T-helper 1 cell treated with Interleukin-12 subunit alpha and Interleukin-12 subunit beta and Interleukin-4 antibody, amounts not matched to agents 30 μg/mL and 1 μg/mL, for 36 hours (primary cell): ENCODE data around the gene IP6K2.

Source experiments
- H3K27ac Mint-ChIP-seq: one replicate; pipeline ENCODE4 v1.8.0; 2021; ENCODE audit warnings: mild to moderate bottlenecking, mixed read lengths
- H3K27me3 Mint-ChIP-seq: one replicate; pipeline ENCODE4 v1.8.0; 2021; ENCODE audit warnings: low read depth, mixed read lengths
- H3K36me3 Mint-ChIP-seq: one replicate; pipeline ENCODE4 v1.8.0; 2021; ENCODE audit warnings: low read depth, mixed read lengths
- H3K4me1 Mint-ChIP-seq: one replicate; pipeline ENCODE4 v1.8.0; 2021; ENCODE audit warnings: low read depth, mixed read lengths
- H3K4me3 Mint-ChIP-seq: one replicate; pipeline ENCODE4 v1.8.0; 2021; ENCODE audit warnings: mild to moderate bottlenecking, moderate library complexity, mixed read lengths
- H3K9me3 Mint-ChIP-seq: one replicate; pipeline ENCODE4 v1.8.0; 2021; ENCODE audit warnings: mixed read lengths

The IP6K2 gene

DNA sequence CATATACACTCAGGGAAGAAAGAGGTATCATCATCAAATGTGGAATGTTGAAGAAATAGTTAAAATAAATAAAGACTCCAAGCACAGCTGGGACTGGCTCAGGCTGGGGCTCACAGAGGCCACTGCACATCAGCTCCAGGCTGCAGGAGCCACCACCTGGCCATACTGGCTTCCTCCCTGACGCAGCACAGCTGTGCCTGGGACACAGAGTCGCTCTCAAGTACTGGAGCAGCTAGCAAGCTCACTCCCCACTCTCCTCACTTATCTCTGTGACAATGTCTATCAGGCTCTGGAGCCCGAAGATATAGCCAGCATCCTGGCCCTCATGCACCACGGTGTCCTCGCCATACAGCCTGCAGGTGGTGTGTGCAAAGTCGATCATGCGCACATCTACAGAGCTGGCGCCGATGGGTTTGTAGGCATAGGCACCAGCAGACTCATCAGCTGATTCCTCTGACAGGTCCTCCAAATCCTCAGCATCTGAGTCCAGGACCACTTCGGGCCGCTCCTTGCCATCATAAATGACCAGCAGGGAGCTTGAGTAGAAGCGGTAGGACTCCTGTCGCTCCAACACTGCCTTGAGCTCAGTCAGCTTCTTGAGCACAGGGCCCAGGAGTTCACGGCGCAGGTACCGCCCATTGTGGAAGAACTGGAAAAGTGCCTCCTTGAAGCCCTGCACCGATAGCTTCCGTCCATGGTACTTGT lies 28.8 kb downstream of the IP6K2 start:
- Mint-ChIP-seq H3K4me1 (peaks cover 22% of the 10 kb centered on the region), H3K27me3 (no peaks in the 10 kb centered on the region), H3K4me3 (no peak overlapping the region), H3K36me3 (peaks cover 22% of the 10 kb centered on the region), H3K9me3 (no peaks in the 10 kb centered on the region), H3K27ac (no peak overlapping the region)

DNA sequence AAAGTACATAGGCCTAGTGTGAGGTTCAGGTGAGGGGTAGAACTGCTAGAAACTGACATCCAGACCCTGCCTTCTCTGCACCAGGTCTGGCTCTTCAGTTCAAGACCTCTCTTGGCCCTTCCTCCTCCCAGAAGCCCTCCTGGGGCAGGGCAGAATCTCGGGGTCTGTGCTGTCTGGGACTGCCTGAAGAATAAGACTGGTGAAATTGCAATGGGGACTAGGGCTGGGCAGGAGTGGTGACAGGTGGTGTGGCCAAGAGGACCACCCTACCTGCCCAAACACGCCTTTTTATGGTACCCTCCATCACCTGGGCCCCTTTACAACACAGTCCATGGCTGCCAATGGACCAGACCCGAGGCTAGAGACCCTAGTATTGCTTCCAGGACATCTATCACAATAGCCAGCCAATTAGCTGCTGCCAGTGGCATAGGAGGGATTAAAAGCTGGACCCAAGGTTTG lies 29.8 kb downstream of the IP6K2 start:
- no peak overlapping the region for H3K4me3 Mint-ChIP-seq
- no peaks in the 10 kb centered on the region for H3K27me3 Mint-ChIP-seq
- no peaks in the 10 kb centered on the region for H3K9me3 Mint-ChIP-seq
- H3K27ac Mint-ChIP-seq: no peak overlapping the region
- H3K4me1 Mint-ChIP-seq: peaks cover 22% of the 10 kb centered on the region
- H3K36me3 Mint-ChIP-seq: peaks cover 23% of the 10 kb centered on the region

DNA sequence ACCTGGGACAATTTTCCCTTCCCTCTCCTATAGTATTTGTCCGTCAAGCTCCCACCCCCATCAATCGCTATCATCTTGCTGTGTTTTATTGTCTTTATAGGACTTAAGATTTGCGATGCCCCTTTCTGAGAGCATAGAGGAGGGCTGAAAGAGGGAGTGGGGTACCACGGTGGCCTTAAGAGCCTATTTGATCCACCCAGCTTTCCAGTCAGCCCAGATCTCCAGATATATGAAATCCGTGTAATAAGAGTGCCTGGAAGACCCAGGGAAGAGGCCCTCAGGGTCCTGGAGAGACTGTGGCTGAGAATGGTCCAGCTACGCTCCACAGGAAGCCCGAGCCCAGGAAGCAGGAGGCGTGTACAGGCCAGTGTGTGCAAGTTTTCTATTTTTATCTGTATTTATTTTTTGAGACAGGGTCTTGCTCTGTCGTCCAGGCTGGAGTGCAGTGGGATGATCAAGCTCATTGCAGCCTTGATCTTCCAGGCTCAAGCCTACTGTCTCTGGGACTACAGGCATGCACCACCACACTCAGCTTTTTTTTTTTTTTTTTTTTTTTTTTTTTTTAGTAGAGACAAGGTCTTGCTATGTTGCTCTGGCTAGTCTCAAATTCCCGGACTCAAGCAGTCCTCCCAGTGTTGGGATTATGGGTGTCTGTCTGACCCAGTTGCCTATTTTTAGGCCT lies 30.3 kb downstream of the IP6K2 start:
- H3K36me3 Mint-ChIP-seq: peaks cover 24% of the 10 kb centered on the region

DNA sequence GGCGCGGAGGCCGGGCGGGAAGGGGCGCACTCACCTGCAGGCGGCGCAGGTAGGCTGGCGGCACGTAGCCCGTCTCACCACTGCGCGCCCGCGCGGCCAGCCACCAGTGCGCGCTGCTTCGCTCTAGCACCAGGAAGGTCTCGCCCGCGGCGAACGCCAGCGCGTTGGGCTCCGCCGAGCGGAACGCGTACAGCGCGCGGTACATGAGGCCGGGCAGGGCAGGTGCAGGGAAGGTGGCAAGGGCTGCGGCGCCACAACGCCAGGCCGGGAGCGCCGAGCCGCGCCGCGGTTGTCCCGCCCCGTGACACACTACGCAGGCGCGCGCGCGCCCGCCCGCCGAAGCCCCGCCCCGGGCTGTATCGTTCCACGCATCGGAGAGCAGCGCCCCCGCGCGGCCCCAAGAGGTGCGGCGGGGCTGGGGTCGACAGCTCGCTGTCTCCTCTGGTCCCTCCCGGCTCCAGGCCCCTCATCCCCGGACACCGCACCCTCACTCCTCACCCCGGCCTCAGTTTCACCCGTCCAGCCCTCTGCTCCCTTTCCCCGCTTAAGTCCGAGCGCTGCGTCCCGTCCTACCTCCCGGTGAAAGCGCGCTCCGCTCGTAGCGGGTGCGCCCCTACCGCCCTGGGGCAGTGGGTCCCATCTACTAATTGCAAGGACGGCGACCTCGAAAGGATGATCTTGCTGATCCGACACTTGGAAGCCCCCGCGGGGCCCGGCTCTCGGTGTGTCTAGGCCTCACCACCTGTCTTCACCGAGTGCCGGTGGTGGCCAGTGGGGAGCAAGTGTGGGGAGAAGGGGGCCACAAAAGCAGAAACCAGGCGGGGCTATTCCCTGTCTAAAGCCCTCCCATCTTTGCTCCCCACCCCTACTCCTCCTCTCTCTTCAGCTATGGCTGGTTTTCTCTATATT lies 31.2 kb downstream of the IP6K2 start, which contains the start of gene NCKIPSD:
Gene NCKIPSD, minus strand, starts transcription at position 313 of the 909 bp plus-strand sequence. Its CDS starts 108 bp downstream, at position 205.
- Mint-ChIP-seq H3K9me3 (no peaks in the 10 kb centered on the region), H3K27ac (peak within 1 kb of the TSS; percentile 93), H3K36me3 (peaks cover 20% of the 10 kb centered on the region), H3K4me3 (peak within 1 kb of the TSS; percentile 96), H3K27me3 (no peaks in the 10 kb centered on the region), H3K4me1 (peaks cover 23% of the 10 kb centered on the region)

More for the DNA sequence above, 30.3 kb downstream of the IP6K2 start:
- no peaks in the 10 kb centered on the region for H3K27me3 Mint-ChIP-seq
- peak overlapping the region; percentile 96 for H3K4me3 Mint-ChIP-seq
- H3K4me1 Mint-ChIP-seq: peaks cover 22% of the 10 kb centered on the region
- peak overlapping the region; percentile 45 for H3K27ac Mint-ChIP-seq
- no peaks in the 10 kb centered on the region for H3K9me3 Mint-ChIP-seq

DNA sequence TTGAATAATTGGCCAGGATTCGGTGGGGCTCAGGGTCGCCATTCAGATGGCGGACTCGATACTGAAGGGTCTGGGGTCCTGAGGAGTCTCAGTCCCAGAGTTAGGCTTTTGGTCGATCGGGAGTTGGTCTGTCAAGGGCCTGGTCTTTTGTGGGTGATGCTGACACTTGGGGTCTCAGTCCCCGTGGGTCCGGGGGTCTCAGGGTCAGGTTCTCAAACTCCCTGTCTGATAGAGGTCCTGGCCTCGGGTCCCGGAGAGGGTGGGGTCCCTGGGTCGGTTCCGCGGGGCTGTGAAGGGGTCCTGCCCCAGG lies 31.8 kb downstream of the IP6K2 start:
- H3K27me3 Mint-ChIP-seq: no peaks in the 10 kb centered on the region
- H3K4me3 Mint-ChIP-seq: peak overlapping the region; percentile 96
- H3K4me1 Mint-ChIP-seq: peaks cover 25% of the 10 kb centered on the region
- H3K9me3 Mint-ChIP-seq: no peaks in the 10 kb centered on the region
- peak overlapping the region; percentile 81 for H3K27ac Mint-ChIP-seq
- peaks cover 26% of the 10 kb centered on the region for H3K36me3 Mint-ChIP-seq

DNA sequence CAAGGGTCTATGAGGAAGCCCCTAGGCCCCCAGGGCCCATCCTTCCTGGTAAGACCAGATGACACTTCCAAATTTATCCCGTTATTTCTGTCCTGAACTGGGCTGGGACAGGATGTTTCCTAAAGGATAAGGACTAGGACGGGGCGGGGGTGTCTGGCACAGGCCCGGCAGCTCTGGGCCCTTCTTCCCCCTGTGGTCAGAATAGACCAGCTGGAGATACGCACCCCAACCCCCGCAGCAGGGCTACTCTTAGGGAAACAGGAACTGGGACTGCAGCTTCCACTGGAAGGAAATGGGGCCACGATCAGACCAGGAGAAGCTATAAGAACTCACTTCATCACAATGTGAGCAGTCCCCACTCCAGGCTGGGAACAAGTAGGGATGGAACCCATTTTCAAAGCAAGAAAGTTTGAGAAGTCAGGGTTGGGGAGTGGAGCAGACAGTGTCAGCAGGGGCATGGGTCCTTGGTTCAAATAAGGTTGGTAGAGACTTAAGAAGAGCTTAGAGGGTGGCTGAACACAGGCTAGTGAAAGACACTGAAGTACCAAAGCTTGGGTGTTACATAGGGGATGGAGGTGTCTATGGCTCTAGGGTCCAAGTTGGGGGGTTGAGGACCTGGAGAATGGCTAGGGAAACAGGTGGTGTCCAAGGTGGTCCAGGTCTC lies 32.4 kb downstream of the IP6K2 start:
- Mint-ChIP-seq H3K4me1 (peaks cover 25% of the 10 kb centered on the region), H3K27me3 (no peaks in the 10 kb centered on the region), H3K9me3 (no peaks in the 10 kb centered on the region), H3K36me3 (peaks cover 26% of the 10 kb centered on the region), H3K4me3 (peak overlapping the region; percentile 96), H3K27ac (peak overlapping the region; percentile 93)

DNA sequence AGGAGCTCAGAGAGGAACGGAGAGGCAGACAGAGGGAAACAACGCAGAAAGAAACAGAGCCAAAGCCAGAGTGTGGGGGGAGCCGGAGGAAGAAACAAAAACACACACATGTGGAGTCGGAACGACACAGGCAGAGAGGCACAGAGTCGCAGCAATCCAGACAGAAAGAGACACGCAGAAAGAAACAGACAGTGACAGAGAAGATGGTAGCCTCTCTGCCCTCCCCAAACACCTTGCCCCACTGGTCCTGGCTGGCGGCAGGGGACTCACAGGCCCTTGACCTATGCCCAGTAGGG lies 33.0 kb downstream of the IP6K2 start:
- Mint-ChIP-seq H3K27me3 (no peaks in the 10 kb centered on the region), H3K36me3 (peaks cover 26% of the 10 kb centered on the region), H3K9me3 (no peaks in the 10 kb centered on the region), H3K4me1 (peaks cover 25% of the 10 kb centered on the region), H3K27ac (peak overlapping the region; percentile 33), H3K4me3 (peak overlapping the region; percentile 60)

DNA sequence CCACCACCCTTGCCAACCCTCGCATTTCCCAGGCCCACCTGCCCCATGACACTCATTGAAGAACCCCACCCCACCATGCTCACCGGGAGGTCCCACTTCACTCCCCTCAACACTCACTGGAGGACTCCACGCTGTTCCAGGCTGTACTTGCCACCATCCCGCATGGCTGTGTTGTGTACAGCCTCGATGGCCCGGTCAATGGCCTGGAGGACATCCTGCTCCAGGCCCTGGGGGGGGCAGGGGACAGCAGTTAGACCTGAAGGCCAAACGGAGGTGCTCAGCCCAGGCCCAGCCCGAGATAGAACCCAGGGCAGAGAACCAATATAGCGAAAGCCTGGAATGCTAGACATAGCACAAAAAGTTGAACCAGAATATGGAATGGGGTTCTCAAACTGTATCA lies 34.2 kb downstream of the IP6K2 start:
- Mint-ChIP-seq H3K9me3 (no peaks in the 10 kb centered on the region), H3K27me3 (no peaks in the 10 kb centered on the region), H3K4me3 (no peak overlapping the region), H3K36me3 (peaks cover 27% of the 10 kb centered on the region), H3K4me1 (peaks cover 25% of the 10 kb centered on the region), H3K27ac (peak overlapping the region; percentile 13)

DNA sequence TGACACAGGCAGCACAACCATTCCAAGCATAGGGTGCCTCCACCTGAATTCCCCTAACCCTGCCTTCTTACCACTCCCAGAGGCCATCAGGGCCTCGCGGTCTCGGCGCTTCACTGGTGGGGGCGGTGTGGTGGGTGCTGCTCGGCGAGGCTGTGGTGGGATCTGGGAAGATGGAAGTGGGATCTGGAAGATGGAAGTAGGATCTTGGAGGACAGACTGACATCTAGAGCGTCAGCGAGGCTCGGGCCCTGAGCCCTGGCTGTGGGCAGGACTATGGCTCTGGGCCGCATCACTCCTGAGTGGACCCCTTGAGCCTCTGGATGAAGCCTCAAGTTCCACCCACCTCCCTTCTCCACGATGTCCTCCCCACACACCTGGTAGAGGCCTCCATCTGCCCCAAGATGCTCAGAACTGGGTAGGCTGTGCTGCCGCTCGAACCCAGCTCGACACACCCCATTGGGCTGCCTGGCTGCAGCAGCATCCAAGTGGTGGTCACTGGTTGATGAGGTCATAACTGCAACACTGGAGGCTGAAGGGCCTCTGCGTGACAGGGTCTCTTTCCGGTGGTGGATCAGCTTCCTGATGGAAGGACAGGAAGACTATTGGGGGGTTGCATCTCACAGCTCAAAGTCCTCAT lies 34.9 kb downstream of the IP6K2 start:
- peaks cover 25% of the 10 kb centered on the region for H3K4me1 Mint-ChIP-seq
- H3K4me3 Mint-ChIP-seq: no peak overlapping the region
- H3K27me3 Mint-ChIP-seq: no peaks in the 10 kb centered on the region
- no peaks in the 10 kb centered on the region for H3K9me3 Mint-ChIP-seq
- H3K36me3 Mint-ChIP-seq: peaks cover 30% of the 10 kb centered on the region
- H3K27ac Mint-ChIP-seq: no peak overlapping the region

DNA sequence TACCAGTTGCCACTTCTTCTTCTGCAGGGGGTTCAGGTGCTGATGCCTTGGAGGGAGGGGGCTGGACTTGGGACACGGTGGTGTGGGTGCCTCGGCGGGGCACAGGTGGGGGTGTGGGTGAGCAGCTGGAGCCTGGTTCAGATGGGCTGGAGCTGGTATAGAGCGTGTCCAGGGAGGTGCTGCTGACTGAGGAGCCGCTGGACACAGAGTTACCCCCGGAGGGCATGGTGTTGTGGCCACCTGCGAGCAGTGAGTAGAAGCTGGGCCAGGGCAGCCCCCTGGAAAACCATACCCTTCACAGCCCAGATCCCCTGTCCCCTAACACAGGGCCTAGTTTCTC lies 35.5 kb downstream of the IP6K2 start:
- no peak overlapping the region for H3K4me3 Mint-ChIP-seq
- H3K36me3 Mint-ChIP-seq: peaks cover 30% of the 10 kb centered on the region
- H3K4me1 Mint-ChIP-seq: peaks cover 23% of the 10 kb centered on the region
- no peak overlapping the region for H3K27ac Mint-ChIP-seq
- H3K27me3 Mint-ChIP-seq: no peaks in the 10 kb centered on the region
- no peaks in the 10 kb centered on the region for H3K9me3 Mint-ChIP-seq

DNA sequence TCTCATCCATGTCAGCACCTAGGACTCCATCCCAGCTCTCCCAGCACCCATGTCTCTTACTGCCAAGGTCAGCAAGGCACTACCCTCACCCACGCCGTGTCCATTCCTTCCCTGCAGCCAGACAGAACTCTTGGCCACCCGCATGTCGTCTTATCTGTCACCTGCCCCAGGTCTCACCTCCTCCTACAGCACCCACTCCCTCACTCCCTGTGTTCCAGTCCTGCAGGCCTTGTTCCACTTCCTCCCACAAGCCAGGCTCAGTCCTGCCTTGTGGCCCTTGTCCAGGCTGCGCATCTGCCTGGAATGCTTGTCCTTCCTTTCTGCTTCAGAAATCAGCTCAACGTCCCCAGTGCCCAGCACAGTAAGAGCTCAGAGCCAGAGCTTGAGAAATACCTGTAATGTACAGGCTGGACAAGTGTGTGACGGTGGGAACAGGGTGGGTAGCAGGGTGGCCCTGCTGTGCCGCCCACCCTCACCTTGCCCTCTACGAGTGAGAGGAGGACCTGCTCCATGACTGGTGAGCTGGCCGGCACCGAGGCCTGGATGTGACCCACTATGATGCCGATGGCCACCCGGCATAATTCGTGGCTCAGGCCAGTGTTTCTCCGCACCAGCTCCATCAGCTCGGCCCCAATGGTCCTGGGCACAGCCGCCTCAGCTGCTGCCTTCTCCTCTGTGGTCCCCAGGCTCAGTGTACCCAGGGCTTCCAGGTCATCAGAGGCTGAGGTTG lies 36.0 kb downstream of the IP6K2 start:
- no peaks in the 10 kb centered on the region for H3K9me3 Mint-ChIP-seq
- peaks cover 19% of the 10 kb centered on the region for H3K4me1 Mint-ChIP-seq
- H3K36me3 Mint-ChIP-seq: peaks cover 35% of the 10 kb centered on the region
- no peak overlapping the region for H3K4me3 Mint-ChIP-seq
- H3K27ac Mint-ChIP-seq: no peak overlapping the region
- H3K27me3 Mint-ChIP-seq: no peaks in the 10 kb centered on the region

DNA sequence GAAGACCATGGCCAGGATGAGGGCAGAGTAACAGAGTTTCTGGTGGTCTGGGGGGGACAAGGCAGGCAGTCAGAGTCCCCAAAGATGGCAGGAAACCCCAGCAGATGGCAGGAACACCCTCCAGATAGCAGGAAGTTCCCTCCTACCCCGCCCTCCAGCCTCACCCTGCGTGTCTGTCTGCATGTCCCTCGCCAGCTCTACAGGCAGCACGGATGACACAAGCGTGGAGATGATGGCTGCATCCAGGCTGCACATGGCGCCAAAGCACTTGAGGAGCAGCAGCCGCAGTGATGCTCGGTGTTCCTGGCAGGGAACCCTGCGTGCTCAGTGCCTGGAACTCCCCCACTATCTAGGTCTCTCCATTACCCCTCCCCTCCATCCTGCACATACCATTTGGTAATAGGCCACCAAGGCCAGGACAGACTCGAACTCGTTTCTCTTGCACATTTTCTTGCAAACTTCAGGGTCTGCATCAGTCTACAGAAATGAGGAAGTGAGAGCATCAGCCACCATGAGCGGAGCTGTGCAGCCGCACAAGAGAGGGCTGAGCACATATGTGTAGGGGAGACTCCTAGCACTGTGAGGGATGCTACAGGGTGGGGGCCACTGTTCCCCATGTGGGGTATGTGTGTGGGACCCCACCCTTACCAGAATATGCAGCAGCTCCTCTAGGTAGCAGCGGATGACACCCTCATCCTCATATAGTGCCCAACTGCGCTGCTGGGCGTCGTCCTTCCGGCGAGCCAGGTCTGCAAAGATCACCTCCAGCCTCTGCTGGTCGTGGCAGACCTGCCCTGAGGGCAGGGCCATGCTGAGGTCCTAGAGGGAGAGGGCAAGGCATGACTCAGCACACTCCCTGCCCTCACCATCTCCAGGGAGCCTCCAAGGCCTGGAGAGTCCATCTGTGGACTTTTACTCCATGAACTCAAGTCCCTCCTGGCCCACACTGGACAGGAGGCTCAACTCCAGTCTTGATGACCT lies 37.3 kb downstream of the IP6K2 start:
- Mint-ChIP-seq H3K27ac (no peak overlapping the region), H3K4me3 (no peak overlapping the region), H3K9me3 (no peaks in the 10 kb centered on the region), H3K27me3 (no peaks in the 10 kb centered on the region), H3K4me1 (peaks cover 13% of the 10 kb centered on the region), H3K36me3 (peaks cover 41% of the 10 kb centered on the region)
